B cell (primary cell): Measurements from ENCODE around the gene RARA. TPM values are rescaled to one million over a fixed set of nuclear protein-coding genes. Genes with fewer than 3 reads are reported as not detected.
A peak's percentile ranks its signal among the peaks of the same experiment; 100 is the strongest.

Experiments used
- ATAC-seq: fragments of 200-7000 bp; cut with Tn5 transposase; one replicate; pipeline ENCODE4 v1.10.0; 2021; ENCODE audit warnings: low read depth, mild to moderate bottlenecking, moderate number of reproducible peaks, moderate library complexity
- CTCF ChIA-PET: fragments of 350-600 bp; sonication (Branson Sonifier 250); formaldehyde crosslinking; loops from one replicate; lab custom pipeline; 2021; ENCODE audit warnings: antibody characterized with exemption, inconsistent platforms; lab: Charles Lee
- POLR2A ChIA-PET: fragments of 350-600 bp; sonication (Branson Sonifier 250); formaldehyde crosslinking; loops from one replicate; lab custom pipeline; 2021; ENCODE audit warnings: antibody characterized with exemption; lab: Charles Lee
- DNase-seq: peaks from one replicate; pipeline ENCODE4 v3.0.0; 2013
- H2AFZ ChIP-seq: 2 replicates; pipeline ENCODE4 v1.6.1; 2012; ENCODE audit warnings: mild to moderate bottlenecking, low read depth, low read length; ENCODE audit not compliant: insufficient read depth, poor library complexity, severe bottlenecking
- H3K27ac ChIP-seq, 2 donors: 1 replicate in 1 of 2; 2 replicates in 1 of 2; pipeline ENCODE4 v1.5.1; 2012 to 2013; ENCODE audit warnings: low read length in 2 of 2, mild to moderate bottlenecking in 2 of 2, moderate library complexity in 1 of 2
- H3K27me3 ChIP-seq, 4 experiments: fragments of 200-600 bp in 1 of 4; sonication (generic) in 1 of 4; replicated peaks in 1 of 4; 1 replicate in 2 of 4; 2 replicates in 2 of 4; pipeline versions ENCODE4 v1.6.1 to v1.7.0; 2013 to 2016; ENCODE audit warnings: low read length in 3 of 4, mild to moderate bottlenecking in 2 of 4, mixed read lengths in 1 of 4, moderate library complexity in 1 of 4; ENCODE audit not compliant: insufficient read depth in 4 of 4, control insufficient read depth in 3 of 4; ENCODE audit errors: control extremely low read depth in 1 of 4
- H3K36me3 ChIP-seq, 2 experiments: replicated peaks in 1 of 2; 1 replicate in 1 of 2; 2 replicates in 1 of 2; pipeline versions ENCODE4 v1.6.1 to v1.7.1; 2013; ENCODE audit warnings: low read length in 1 of 2; ENCODE audit not compliant: insufficient read depth in 2 of 2, control insufficient read depth in 1 of 2; ENCODE audit errors: control extremely low read depth in 1 of 2, extremely low read depth in 1 of 2
- H3K4me1 ChIP-seq, 2 donors: fragments of 200-600 bp in 1 of 2; sonication (generic) in 1 of 2; 1 replicate in 1 of 2; 2 replicates in 1 of 2; pipeline versions ENCODE4 v1.5.1 to v1.6.1; 2013 to 2017; ENCODE audit warnings: low read length in 2 of 2; ENCODE audit not compliant: control insufficient read depth in 2 of 2, insufficient read depth in 2 of 2
- H3K4me2 ChIP-seq: replicated peaks from 2 replicates; pipeline ENCODE3; 2012; ENCODE audit warnings: mild to moderate bottlenecking, low read depth, low read length; ENCODE audit not compliant: poor library complexity, severe bottlenecking
- H3K4me3 ChIP-seq, 5 experiments: fragments of 200-600 bp in 1 of 5; sonication (generic) in 1 of 5; 1 replicate in 3 of 5; 2 replicates in 2 of 5; pipeline versions ENCODE4 v1.5.1 to v1.7.0; 2011 to 2016; ENCODE audit warnings: low read length in 4 of 5, mild to moderate bottlenecking in 4 of 5, low read depth in 2 of 5, control low read depth in 1 of 5, moderate library complexity in 1 of 5; ENCODE audit not compliant: insufficient read depth in 1 of 5; ENCODE audit errors: control extremely low read depth in 1 of 5, extremely low read depth in 1 of 5
- H3K79me2 ChIP-seq: fragments of 200-600 bp; sonication (generic); one replicate; pipeline ENCODE4 v1.6.0; 2016; ENCODE audit warnings: low read length; ENCODE audit not compliant: control insufficient read depth, insufficient read depth
- H3K9ac ChIP-seq: fragments of 200-600 bp; sonication (generic); 2 replicates; pipeline ENCODE4 v1.6.1; 2017; ENCODE audit warnings: mild to moderate bottlenecking, low read length, moderate library complexity
- H3K9me3 ChIP-seq, 3 donors: one replicate each; pipeline versions ENCODE4 v1.6.1 to v1.7.1; 2013; ENCODE audit warnings: low read length in 2 of 3; ENCODE audit not compliant: control insufficient read depth in 2 of 3, insufficient read depth in 1 of 3; ENCODE audit errors: control extremely low read depth in 1 of 3
- H4K20me1 ChIP-seq: 2 replicates; pipeline ENCODE4 v1.6.0; 2012; ENCODE audit warnings: mild to moderate bottlenecking, low read length; ENCODE audit not compliant: insufficient read depth, control insufficient read depth, poor library complexity, severe bottlenecking
- H3K27ac Mint-ChIP-seq: one replicate; pipeline ENCODE4 v1.8.0; 2021; ENCODE audit warnings: mixed read lengths
- H3K27me3 Mint-ChIP-seq: one replicate; pipeline ENCODE4 v1.8.0; 2021; ENCODE audit warnings: mixed read lengths
- H3K4me1 Mint-ChIP-seq: one replicate; pipeline ENCODE4 v1.8.0; 2021; ENCODE audit warnings: mixed read lengths
- H3K4me3 Mint-ChIP-seq: one replicate; pipeline ENCODE4 v1.8.0; 2021; ENCODE audit warnings: mixed read lengths
- H3K9me3 Mint-ChIP-seq: one replicate; pipeline ENCODE4 v1.8.0; 2022; ENCODE audit warnings: mixed read lengths; ENCODE audit not compliant: insufficient read depth
- EZH2 ChIP-seq: IDR thresholded peaks from 2 replicates; pipeline ENCODE4 v1.6.1; 2012; ENCODE audit warnings: borderline replicate concordance, low read depth, mild to moderate bottlenecking, moderate library complexity, low read length; ENCODE audit not compliant: insufficient read depth, poor library complexity, severe bottlenecking
- WGBS: methylation state at CpG from one replicate; pipeline ENCODE4 v1.1.5; 2013; ENCODE audit warnings: missing lambda C conversion rate; ENCODE audit not compliant: insufficient coverage; 5-methylcytosine and 5-hydroxymethylcytosine counted together
- intact Hi-C: fragments of 100-400 bp; cut with micrococcal nuclease; formaldehyde crosslinking; loops from one replicate; pipeline ENCODE4 v1.10.0; 2022
- polyA plus RNA-seq: library from polyadenylated mRNA; depleted of rRNA; stranded (reverse); fragments of >200 nt; gene quantifications from 2 replicates; pipeline ENCODE4 v1.2.3, GENCODE V29; 2012
- total RNA-seq, 2 donors: library from RNA; stranded (reverse); fragments of 120-200 nt in 1 of 2; gene quantifications; 1 replicate in 1 of 2; 2 replicates in 1 of 2; pipeline versions ENCODE4 v1.2.3 to v1.2.4, GENCODE V29; 2013 to 2022
- TF ChIP-seq, protein P1 (sequence below): fragments of 200-600 bp; IDR thresholded peaks from one replicate; pipeline ENCODE4 v1.8.0; 2022; ENCODE audit warnings: antibody characterized with exemption, mild to moderate bottlenecking

Gene RARA
- total and polyA plus RNA-seq, 2 donors (not counting 1 experiment from before 2014, with no cell fraction given): 20.7 to 86.2 TPM

DNA sequence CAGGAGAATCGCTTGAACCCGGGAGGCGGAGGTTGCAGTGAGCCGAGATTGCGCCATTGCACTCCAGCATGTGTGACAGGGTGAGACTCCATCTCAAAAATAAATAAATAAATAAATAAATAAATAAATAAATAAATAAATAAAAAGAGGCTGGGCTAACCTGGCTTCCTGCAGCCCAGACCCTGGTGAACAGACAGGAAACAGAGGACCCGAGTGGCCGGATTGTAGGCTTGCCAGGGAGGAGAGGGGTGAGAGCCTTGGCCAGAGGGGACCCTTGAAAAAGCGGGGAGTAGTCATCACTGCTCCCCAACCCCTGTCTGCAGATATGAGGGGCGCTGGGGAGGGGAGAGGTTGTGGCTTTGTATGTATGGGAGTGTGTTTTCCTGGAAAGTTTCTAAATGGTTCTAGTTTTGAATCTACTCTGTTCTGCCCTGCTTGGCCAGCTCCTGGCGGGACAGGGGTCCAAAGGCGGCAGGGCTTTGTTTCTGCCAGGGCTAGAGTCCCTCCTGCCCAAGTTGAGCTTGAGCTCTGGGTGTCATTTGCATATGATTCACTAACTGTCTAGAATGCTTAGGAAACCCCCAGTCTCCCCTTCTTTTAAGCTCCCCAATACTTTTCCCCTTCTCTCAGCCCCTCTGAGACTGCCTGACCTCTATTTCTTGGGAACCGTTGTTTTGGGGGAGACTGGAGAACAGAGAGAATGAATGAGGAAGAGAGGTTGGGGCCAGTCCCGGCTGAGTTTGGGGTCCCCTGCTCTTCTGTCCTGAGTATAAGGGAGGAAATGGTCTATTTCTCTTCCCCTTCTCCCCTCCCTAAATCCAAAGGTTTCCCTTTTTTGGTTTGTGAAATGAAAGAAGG lies 16.4 kb downstream of the RARA start:
- CTCF ChIA-PET: interaction anchor here (0.9 to 12.7 kb wide), 12 partner anchors 8 to 235 kb away, joined by 3 to 119 read pairs (median 6); no protein-coding TSS in a partner anchor
- Histone ChIP-seq H3K4me1 (peaks cover 83 to 99% of the 10 kb centered on the region in 2 donors), H3K27me3 (no peaks in the 10 kb centered on the region), H3K4me2 (peak overlapping the region; percentile 98), H3K79me2 (peaks cover 99% of the 10 kb centered on the region), H3K9ac (peak overlapping the region; percentile 92), H3K4me3 (peak overlapping the region in 4 of 5 experiments; percentile 13 to 60 (median 26)), H3K27ac (peak overlapping the region; percentile 96), H4K20me1 (no peaks in the 10 kb centered on the region), H3K36me3 (no peaks in the 10 kb centered on the region), H3K9me3 (no peaks in the 10 kb centered on the region), H2AFZ (no peak overlapping the region)
- intact Hi-C loops: loop anchor here (1.0 kb wide), 2 partner anchors 7 to 16 kb away; no protein-coding TSS in a partner anchor
- DNase-seq (peak; percentile 82), ATAC-seq (peak; percentile 6)
- 49% methylated on average over 6 of the region's 13 CpGs for WGBS
- no peak for TF ChIP-seq EZH2
- Mint-ChIP-seq H3K27me3 (no peaks in the 10 kb centered on the region), H3K9me3 (no peaks in the 10 kb centered on the region), H3K27ac (peak overlapping the region; percentile 100), H3K4me3 (peak overlapping the region; percentile 97), H3K4me1 (peaks cover 92% of the 10 kb centered on the region)
- POLR2A ChIA-PET: interaction anchor here (0.5 to 6.5 kb wide), 8 partner anchors 8 to 1337 kb away, joined by 3 to 96 read pairs (median 4); partner anchors contain the start of gene CDC6

DNA sequence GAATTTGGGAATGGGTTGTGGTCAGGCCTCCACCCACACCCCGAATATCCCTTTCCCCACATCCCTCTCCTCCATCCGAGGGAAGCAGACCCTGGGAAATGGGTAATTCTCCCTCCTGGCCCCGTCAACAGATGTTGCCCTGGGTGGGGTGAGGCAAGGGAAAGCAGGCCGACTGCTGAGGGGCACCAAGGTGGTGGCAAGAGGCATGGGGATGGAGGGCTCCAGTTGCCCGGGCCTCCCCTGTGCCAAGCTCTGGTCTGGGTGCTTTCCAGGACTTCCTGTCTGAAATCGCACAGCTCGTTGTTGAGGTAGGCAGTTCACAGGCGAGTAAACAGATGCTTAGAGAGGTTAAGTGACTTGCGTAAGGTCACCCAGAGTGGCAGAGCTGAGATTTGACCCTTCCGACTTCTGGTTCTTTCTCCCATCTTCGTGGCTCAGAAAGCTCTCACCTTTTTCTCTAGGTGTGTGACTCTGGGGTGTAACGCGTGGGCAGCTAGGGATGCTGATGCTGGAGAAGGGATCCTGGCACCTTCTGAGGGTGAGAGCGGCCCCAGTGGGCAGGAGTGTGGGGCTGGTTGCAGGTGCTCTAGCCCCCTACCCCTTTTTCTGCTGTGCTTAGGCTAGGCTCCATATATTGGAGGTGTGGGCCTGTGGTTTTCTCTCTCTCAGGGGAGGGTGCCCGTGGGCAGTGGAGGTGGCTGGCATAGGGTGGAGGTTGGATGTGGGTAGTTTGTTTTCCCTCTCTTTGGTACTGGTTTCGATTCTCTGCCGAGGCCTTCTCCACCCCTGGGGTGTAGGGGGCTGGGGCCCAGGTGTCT lies 17.2 kb downstream of the RARA start:
- H3K27ac Mint-ChIP-seq: peak overlapping the region; percentile 100
- intact Hi-C loops: loop anchor here (1.0 kb wide), 2 partner anchors 8 to 15 kb away; no protein-coding TSS in a partner anchor

More for the DNA sequence above, 17.2 kb downstream of the RARA start:
- Histone ChIP-seq H3K27me3 (no peaks in the 10 kb centered on the region), H3K9ac (peak overlapping the region; percentile 64), H3K79me2 (peaks cover 99% of the 10 kb centered on the region), H2AFZ (no peak overlapping the region), H3K4me3 (peak overlapping the region in 4 of 5 experiments; percentile 13 to 60 (median 31)), H4K20me1 (peaks cover 8% of the 10 kb centered on the region), H3K4me1 (peaks cover 83 to 99% of the 10 kb centered on the region in 2 donors), H3K27ac (peak overlapping the region; percentile 96), H3K36me3 (peaks cover 0 to 5% of the 10 kb centered on the region in 2 experiments), H3K9me3 (no peaks in the 10 kb centered on the region), H3K4me2 (peak overlapping the region; percentile 98)
- TF ChIP-seq, protein P1, sequence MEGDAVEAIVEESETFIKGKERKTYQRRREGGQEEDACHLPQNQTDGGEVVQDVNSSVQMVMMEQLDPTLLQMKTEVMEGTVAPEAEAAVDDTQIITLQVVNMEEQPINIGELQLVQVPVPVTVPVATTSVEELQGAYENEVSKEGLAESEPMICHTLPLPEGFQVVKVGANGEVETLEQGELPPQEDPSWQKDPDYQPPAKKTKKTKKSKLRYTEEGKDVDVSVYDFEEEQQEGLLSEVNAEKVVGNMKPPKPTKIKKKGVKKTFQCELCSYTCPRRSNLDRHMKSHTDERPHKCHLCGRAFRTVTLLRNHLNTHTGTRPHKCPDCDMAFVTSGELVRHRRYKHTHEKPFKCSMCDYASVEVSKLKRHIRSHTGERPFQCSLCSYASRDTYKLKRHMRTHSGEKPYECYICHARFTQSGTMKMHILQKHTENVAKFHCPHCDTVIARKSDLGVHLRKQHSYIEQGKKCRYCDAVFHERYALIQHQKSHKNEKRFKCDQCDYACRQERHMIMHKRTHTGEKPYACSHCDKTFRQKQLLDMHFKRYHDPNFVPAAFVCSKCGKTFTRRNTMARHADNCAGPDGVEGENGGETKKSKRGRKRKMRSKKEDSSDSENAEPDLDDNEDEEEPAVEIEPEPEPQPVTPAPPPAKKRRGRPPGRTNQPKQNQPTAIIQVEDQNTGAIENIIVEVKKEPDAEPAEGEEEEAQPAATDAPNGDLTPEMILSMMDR: no peak
- TF ChIP-seq EZH2: no peak
- CTCF ChIA-PET: interaction anchor here (0.7 to 12.7 kb wide), 12 partner anchors 8 to 1322 kb away, joined by 3 to 119 read pairs (median 6); no protein-coding TSS in a partner anchor
- H3K4me1 Mint-ChIP-seq: peaks cover 92% of the 10 kb centered on the region
- DNase-seq (peak; percentile 86), ATAC-seq (peak; percentile 16)
- POLR2A ChIA-PET: interaction anchor here (0.5 to 6.5 kb wide), 11 partner anchors 8 to 1360 kb away, joined by 3 to 96 read pairs (median 4); no protein-coding TSS in a partner anchor
- H3K4me3 Mint-ChIP-seq: peak overlapping the region; percentile 97
- H3K27me3 Mint-ChIP-seq: no peaks in the 10 kb centered on the region
- H3K9me3 Mint-ChIP-seq: no peaks in the 10 kb centered on the region
- WGBS: 21% methylated on average over 13 of the region's 17 CpGs
